GM10847 (cell line): ENCODE measurements around the gene DDX55.

Source experiments
- POLR2A ChIP-seq: IDR thresholded peaks from 2 replicates; pipeline ENCODE4 v1.6.1; 2011; ENCODE audit not compliant: insufficient read length; ENCODE audit errors: extremely low read depth

The DDX55 gene, protein sequence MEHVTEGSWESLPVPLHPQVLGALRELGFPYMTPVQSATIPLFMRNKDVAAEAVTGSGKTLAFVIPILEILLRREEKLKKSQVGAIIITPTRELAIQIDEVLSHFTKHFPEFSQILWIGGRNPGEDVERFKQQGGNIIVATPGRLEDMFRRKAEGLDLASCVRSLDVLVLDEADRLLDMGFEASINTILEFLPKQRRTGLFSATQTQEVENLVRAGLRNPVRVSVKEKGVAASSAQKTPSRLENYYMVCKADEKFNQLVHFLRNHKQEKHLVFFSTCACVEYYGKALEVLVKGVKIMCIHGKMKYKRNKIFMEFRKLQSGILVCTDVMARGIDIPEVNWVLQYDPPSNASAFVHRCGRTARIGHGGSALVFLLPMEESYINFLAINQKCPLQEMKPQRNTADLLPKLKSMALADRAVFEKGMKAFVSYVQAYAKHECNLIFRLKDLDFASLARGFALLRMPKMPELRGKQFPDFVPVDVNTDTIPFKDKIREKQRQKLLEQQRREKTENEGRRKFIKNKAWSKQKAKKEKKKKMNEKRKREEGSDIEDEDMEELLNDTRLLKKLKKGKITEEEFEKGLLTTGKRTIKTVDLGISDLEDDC

DNA sequence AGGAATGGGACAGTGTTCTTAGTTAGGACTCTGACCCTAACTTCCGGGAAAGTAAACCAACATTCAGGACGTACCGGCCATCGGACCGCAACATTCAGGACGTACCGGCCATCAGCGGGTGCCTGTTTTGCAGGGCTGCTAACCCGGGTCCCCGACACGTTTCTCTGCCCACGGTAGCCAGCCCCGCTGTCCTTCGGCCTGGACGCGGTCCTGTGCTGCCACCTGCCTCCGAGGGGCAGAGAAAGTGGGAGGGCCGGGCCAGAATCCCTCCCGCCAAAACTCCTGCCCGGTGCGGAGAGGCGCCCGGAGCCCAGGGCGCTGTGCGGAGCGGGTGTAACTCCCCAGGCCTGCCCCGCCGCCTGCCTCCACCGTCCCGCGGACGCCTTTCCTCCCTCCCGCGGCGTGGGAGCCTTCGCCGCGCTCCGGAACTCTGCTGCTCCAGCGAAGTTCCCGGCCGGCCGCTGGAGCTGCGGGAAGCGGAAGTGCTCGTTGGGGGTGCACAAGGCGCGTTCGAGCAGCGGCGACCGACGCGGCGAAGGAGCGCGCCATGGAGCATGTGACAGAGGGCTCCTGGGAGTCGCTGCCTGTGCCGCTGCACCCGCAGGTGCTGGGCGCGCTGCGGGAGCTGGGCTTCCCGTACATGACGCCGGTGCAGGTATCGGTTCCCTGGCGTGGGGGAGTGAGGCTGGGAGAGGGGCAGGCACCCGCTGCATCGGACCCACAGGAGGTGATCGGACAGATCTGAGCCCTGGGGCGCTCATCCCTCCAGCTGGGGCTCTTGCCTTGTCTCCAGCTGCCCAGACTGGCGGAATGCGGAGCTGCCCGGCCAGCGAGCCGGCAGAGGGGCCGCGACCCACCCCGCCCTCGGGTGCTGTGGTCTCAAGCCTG lies at the start of gene DDX55:
Gene DDX55 (plus strand): TSS at position 498 of the 888 bp plus-strand sequence. CDS start 50 bp downstream, at position 548.
- peak; percentile 91 for TF ChIP-seq POLR2A

- no peak for TF ChIP-seq POLR2A
Observed at GRCh38 chr12:123559468-123559867, 42.4 kb upstream of the DDX55 start.

DNA sequence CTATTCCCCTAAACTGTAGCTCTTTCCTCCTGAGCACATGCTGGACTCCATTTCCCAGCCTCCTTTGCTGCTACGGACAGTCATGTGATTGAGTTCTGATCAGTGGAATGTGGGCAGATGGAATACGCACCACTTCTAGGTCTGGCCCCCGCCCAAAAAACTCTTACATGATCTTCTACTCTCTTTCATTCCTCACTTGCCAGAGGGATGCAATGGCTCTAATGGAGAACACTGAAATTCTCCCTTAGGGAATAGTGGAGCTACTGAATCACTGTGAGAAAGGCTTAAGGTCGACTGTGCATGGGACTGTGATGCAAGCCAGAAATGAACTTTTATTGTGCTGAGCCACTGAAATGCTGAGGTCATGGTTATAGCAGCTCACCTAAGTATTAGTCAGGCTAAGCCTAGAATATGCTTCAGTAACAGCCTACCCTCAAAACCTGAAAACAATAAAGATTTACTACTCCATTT lies 30.5 kb upstream of the DDX55 start:
- TF ChIP-seq POLR2A = no peak

GRCh38 chr12:123572391-123572790 lies 29.5 kb upstream of the DDX55 start:
- TF ChIP-seq POLR2A = no peak

DNA sequence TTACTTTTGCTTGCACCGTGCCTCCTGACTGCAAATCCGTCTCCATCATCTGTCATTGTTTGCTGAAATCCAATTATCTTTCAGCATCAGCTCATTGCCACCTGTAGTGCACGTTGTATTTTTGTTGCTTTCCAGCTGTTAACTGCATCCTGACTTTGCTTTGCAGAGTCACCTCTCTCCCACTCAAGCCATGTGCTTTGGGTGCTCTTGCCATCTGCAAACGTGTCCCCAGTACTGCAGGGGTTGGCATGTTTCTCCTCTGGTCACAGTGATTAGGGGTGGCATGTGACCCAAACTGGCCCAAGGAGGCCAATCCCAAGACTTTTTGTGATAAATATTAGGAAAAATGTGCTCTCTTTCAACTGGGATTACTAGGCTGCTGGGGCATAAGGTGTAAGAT lies 28.0 kb upstream of the DDX55 start:
- no peak for TF ChIP-seq POLR2A

- TF ChIP-seq POLR2A = no peak
Observed at GRCh38 chr12:123576611-123577010, 25.3 kb upstream of the DDX55 start.

DNA sequence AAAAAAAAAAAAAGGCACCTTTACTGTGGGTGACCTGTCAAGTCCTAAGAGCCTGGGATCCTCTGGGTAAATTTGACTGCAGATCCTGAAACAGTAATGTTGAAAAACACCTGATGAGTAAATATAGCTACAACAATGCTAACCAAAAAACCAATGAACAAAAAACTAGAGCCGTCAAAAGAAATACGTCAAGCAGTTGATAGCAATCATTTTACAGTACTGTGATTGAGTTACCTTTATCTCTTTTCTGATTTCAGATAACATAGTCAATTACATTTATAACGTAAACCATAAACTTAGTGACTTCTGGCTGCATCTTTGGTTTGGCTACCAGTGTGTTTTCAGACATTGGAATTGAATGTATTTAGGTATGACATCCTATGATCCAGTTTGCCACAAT lies 23.7 kb upstream of the DDX55 start:
- no peak for TF ChIP-seq POLR2A

DNA sequence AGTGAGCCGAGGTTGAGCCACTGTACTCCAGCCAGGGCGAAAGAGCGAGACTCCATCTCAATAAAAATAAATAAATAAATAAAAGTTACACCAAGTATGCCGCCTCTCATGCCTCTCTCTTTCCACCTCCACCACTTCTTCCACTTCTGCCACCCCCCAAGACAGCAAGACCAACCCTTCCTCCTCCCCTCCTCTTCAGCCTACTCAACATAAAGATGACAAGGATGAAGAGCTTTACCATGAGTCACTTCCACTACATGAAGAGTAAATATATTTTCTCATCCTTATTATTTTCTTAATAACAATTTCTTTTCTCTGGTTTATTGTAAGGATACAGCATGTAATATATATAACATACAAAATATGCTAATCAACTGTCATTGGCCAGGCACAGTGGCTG lies 21.1 kb upstream of the DDX55 start:
- TF ChIP-seq POLR2A = no peak

- no peak for TF ChIP-seq POLR2A
Observed at GRCh38 chr12:123591702-123592481, 10.0 kb upstream of the DDX55 start.

DNA sequence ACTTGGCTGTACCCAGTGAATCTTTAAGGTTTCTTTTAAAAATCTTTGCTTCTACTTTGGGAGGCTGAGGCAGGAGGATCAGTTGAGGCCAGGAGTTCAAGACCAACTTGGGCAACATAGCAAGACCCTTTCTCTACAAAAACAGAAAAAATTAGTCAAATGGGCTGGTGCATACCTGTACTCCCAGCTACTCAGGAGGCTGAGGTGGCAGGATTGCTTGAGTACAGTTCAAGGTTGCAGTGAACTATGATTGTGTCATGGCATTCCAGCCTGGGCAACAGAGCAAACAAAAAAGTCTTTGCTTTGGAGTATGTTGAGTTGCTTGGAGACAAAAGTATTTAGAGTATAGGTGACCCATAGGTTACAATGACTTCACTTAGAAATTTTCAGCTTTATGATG lies 6.2 kb upstream of the DDX55 start:
- TF ChIP-seq POLR2A = no peak

DNA sequence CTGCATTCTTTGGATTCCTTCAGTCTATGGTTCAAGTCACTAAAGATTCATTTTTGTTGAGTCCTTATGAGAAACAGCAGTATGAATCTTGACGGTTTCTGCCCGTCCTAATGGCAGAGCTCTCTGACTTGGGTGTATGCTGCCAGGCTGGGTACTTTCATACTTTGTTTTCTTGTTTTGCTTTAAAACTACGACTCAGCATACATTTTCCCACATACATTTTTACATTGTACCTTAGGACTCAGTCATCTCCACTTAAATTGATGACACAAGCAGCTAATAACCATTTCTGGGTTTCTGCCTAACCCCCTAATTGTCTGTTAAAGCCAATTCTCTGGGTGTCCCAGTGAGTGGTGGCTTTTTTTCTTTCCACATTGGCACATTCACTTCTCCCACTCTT lies 4.8 kb upstream of the DDX55 start:
- TF ChIP-seq POLR2A = no peak

GRCh38 chr12:123598522-123598921 lies 3.4 kb upstream of the DDX55 start:
- no peak for TF ChIP-seq POLR2A

DNA sequence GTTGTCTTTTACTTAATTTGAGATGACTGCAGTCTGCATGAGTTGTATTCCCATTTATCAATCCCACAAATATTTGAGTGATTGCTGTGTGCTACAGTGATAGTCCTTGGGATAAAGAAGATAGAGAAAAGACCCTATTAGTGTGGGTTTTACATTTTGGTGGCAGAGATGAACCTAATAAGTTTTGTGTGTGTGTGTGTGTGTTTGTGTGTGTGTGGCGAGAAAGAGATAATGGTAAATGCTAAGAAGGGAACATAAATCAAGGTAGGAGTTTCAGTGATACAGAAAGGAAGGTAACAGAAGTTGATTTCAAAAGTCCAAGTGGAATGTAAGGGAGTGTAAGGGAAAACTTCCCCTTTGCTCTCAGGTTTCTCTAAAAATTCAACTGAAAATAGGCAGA lies 2.6 kb upstream of the DDX55 start:
- no peak for TF ChIP-seq POLR2A

DNA sequence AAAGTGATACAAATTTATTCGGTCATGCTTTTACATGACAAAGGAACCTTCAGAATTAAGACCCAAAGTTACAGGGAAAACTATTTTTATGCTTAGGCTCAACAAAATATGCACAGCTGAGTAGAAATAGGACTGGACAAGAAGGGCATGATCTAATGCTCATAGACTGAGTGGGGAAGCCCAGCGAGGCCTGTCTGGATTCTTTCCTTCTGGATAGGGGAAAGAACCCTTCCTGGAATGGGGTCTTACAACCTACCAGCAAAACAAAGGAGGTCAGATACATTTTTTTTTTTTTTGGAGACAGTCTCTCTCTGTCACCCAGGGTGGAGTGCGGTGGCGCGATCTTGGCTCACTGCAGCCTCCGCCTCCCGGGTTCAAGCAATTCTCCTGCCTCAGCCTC lies 2.2 kb upstream of the DDX55 start:
- no peak for TF ChIP-seq POLR2A
